ENCODE data around the gene SERGEF.
A peak's percentile ranks its signal among the peaks of the same experiment; 100 is the strongest.
"Not testable (repeated sequence)": the region's sequence is repeated elsewhere in the genome, so short reads cannot be mapped to it uniquely, and the experiment has no call there.

The SERGEF gene

DNA sequence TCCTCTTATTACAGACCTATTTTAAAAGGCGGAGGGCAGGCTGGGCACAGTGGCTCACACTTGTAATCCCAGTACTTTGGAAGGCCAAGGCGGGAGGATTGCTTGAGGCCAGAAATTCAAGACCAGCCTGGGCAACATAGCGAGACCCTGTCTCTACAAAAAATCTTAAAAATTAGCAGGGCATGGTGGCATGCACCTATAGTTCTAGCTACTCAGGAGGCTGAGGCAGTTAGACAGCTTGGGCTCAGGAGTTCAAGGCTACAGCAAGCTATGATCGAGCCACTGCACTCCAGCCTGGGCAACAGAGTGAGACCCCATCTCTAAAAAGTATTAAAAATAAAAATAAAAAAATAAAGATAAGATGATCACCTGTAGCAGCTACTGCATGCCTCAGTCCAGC lies 12.7 kb downstream of the SERGEF start:
- not testable (repeated sequence) for DNase-seq

DNA sequence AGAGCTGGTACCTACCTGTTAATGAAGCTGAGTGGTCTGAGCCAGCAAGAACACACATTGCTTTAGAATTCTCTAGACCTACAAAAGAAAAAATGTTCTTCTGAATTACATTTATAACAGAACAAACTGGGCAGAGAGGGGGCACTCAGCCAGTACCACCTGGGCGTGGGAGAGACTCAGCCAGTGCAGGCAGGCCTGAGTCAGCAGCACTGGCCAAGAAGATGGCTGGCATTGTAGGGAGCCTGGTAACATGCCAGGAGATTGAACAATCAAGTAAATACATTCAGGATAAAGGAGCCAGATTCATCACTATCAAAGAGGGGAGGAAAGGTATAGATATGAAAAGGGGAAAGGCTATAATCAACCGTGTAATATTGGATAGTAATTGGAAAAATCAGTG lies 19.9 kb downstream of the SERGEF start:
- DNase-seq = no peak

DNA sequence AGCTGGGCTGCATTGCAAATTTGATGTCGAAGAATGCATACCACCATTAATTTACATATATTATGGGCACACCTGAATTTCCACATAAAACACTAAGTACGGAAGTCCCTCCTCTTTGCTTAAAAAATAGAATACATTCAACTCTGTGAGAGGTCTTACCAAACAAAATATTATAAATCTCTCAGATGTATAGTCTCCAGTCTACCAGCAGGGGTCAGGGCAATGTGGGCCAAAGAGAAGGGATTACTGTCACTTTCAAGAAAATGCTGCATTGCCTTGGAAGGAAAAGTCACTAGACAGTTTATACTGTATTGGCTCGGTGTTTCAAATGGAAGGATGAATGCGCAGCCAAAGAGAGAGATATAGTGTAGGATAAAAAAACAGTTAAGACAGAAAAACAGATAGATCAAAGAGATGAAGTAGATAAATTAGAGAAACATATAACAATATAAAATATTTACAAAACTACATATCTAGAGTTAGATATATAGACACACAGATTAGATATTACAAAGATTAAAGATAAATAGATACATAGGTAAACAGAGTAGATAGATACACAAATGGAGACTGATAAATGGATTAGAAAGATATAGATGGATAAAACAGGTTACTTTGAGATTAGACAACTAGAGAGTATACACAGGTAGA lies 20.9 kb downstream of the SERGEF start:
- peak; percentile 39 to 52 for DNase-seq

DNA sequence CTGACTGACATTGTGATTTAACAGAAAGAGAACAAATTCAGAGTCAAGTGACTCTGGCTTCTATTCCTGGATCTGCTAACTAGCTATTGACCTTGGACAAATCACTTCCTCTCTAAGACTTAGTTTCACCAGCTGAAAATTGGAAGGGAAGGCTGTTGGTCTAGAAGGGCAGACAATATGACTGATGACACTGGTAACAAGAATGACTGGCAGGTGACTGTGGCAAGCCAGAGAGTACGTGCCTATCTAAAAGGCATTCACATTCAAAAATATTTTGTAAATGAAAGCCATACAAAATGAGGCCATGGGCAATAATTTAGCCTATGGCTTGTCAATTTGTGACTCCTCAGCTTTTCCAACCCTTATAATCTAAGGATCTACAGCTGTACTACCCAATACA lies 23.5 kb downstream of the SERGEF start:
- DNase-seq = no peak

DNA sequence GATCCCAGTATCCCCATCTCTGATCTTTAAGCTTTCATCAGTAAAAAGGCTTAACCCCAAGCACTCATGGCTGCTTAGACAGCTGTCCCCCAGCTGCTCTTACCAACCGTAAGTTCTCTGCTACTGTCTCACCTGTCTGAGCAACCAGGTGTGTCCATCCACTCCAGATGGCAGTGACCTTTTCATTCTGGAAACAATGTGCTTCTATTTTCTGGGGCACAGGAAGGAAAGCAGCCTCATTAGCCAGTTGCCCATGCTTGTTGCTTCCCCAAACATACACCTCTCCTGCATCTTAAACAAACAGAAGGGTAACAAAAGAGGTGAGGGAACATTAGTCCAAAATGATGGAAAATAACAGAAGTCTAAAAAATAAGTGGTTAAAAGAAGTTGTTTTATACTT lies 24.4 kb downstream of the SERGEF start:
- DNase-seq = no peak

DNA sequence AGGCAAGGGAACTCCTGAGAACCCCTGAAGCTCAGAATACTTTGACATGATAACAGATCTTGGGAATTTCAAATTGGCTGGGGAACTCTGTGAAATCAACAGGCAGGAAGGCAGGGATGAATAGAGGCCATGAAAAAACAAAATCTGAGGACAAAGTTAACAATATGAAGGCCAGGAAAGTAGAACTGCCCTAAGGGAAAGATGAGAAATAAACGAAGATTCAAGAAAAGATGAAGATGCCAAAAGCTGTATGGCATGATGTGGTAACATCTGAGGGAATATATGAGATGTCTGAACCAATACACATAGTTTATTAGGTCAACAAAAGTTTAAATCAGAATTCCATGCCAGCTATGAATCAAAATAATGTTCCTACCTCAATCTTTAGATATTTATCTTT lies 25.0 kb downstream of the SERGEF start:
- no peak for DNase-seq

DNA sequence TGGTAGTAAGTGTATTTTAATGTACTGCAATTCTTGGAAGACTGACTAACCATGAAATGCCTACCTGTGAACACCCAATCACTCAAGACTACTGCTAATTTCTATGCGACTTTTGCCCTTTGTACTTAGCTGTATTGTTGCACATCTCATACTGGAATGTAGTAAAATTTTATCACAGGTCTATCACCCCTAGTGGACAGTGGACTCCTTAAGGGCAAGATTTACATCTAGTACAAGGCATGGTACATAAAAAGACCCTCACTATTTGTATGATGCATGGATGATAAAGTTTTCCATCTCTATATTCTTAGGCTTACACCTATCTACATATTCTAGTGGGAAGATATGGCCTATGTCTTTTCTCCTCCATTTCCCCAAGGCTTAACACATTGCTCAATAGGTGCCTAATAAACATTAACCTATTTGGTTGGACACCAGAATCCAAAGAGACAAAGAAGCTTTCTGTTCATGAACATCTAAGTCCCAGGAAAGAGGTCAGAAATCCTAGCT lies 26.1 kb downstream of the SERGEF start:
- DNase-seq = no peak

DNA sequence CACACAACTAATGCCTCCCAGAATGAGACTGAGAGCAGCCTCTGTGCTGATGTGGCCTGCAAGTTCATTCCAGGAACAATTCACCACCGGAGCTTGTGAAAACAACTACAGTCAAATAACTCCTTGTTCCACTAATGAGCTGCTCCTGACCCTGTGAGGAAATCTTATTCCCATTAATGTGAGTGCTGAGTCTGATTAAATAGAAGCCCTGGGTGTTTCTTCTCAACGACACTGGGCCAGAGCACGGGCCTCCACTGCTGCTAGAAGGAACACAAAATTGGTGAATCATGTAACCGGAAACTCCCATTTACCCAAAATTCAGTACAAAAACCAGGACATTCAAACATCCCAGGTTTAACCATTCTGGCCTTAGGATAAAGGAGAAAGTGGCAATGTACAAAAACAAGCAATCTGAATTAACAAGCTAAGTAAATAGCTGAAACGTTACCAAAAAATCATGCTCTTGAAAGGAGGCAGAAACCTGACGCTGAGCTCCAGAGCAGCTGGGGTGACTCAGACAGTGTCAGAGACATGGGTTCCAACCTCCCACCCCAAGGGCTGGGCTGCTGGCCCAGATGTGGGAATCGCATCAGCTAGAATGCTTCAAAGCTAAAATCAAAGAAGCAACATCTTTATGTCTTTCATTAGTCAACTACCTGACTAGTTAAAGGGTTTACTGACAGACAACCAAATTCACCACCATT lies 26.7 kb downstream of the SERGEF start:
- no peak for DNase-seq

DNA sequence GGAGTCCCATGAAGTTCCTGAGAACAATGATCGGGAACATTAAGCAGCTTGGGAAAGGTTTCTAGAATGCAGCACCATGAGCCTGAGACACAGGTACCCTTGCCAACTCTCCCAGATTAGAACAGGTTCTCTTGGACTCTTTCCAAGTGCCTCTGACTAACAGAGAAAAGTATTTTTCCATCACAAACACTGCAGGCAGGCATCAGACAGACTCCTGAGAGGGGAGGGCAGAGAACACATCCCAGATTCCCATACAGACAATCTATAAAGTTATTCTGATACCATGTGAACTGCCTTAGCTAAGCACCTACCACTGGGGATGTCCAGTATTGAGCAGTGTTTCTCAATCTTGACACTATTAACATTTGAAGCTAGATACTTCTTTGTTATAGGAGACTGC lies 27.3 kb downstream of the SERGEF start:
- DNase-seq = no peak

DNA sequence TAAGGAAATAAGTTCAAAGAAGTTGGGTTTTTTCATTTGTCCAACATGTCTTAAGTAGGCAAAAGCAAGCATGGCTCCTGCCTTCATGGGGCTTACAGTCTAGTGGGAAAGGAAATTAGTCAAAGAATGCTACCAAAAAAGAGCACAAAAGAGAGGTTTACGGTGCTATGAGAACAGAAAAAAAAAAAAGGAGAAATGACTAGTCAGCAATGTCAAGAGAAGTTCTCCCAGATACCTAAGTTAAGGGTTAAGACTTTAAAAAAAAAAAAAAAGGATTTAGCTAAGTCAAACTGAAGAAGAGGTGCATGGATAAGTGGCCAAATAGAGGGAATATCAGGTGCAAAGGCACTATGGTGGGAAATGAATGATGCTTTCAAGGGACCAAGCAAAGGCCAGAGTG lies 29.3 kb downstream of the SERGEF start:
- DNase-seq = no peak

DNA sequence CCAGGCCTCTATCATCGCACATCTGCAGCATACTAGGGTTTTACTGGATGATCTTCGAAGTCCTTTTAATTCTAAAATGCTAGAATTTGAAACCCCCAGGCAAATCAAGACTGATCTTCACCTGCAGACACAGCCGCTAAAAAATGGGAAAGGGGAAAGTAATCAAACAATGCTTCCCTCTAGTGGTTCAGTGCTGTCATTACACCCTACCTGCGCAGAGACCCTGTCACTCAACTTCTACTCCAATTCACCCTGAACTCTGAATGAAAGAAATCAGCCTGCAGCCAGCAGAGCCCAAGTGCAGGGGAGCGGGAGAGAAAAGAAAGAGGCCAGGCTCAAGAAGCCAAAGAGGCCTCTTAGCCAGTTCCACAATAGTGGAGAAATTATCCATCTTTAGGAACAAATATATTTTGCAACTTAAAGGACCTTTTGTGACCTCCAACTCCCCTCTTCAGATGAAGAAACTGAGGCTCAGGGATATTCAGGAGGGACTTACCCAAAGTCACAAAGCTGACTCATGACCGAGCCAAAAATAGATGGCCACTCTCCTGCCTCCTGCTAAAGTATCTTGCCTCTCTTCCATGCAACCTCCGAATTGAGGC lies 33.0 kb downstream of the SERGEF start:
- peak; percentile 24 to 35 for DNase-seq

DNA sequence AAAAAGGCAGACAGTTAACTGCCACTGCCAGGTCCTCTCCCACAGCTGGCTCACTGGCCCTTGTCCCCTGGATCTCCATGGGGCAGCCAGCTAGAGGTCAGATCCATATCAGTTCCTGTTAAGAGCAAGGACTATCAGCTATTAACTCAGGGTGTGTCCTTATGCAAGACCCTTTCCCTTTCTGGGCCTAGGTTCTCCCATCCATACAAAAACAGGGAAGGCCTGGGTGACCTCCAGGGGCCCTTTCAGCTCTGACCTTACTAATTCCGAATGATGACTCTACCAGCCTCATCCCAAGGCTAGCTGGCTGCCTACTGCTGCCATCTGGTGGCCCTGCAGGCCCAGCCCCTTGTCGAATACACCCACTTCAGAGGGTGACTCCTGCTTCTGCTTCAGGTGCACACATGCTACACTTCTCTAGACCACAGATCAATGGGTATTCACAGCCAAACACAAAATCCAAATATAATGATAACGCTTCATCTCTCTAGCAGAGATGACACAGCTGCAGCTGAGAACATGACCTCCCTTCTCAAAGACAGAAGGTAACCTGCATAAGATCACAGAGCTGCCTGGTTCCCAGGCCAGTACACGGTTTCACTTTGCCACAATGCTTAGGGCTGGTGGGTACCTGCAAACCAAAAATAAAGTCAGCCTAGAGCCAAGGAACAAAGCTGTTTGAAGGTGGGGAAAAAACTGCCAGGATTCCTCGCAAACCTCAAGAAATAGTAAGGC lies 34.1 kb downstream of the SERGEF start:
- peak; percentile 13 to 21 for DNase-seq

DNA sequence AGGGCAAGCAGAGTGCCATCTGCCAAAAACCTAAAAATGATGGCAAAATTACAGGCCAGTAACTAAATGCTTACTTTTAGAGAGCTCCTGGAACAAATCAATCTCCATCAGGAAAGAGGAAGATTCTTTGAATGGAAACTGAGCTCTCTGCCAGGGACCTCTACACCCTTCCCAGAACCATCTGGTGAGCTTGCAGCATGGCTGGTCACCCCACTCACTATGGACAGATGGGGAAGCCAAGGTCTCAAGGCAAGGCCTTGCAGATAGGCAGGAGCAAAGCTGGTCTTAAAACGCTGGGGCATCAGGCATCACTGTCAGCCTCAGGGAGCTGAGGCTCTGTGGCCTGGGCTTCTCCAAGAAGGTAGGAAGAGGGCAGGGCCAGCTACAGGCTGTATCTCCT lies 36.2 kb downstream of the SERGEF start:
- DNase-seq = no peak

DNA sequence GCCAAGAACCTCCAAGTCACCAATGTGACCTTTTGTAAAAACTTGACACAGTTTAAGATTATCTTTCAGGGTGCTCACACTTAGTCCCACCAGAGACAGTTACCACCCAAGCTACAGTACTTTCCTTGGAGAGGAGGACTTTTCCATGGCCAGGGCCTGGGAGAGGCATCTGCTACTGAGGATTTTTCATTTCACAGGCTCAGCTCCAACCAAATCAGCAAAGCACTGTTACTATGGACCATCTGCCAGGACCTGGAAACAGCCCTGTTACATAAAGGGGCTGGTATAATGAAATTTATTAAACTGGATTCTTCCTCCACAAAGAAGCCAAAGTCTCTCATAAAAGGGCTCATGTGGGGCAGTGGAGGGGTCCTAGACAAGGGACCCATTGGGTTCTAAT lies 38.6 kb downstream of the SERGEF start:
- DNase-seq = no peak

DNA sequence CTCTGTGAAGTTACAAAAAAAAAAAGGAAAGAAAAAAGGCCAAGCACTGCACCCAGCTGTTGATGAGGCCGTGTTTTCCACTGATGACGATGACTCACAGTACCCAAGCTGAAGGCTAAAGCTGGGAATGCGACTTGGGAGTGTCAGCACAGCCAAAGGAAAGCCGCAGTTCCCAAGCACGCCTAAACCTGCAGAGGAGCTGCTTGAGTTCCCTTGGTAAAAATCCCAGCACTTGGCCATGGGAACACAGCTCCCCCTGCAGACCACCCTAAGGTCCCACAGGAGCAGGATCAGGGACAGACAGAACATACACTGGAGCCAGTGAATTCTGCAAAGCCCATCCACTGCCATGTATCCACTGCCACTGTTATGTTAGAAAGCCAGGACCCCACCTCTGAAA lies 39.9 kb downstream of the SERGEF start:
- DNase-seq = no peak

DNA sequence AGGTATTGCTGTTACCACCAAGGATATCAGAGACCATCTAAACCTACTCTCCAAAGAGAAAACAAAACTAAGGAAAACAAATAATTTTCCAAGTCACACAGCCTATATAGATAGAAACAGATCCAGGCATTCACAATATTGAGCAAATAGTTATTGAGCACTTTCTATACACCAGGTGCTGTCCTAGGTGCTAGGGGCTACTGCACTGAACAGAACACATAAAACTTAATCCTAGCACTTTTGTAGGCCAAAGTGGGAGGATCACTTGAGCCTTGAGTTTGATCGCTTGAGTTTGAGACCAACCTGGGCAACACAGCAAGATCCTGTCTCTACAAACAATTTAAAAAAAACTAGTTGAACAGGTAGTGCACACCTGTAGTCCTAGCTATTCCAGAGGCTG lies 44.6 kb downstream of the SERGEF start:
- DNase-seq = no peak

DNA sequence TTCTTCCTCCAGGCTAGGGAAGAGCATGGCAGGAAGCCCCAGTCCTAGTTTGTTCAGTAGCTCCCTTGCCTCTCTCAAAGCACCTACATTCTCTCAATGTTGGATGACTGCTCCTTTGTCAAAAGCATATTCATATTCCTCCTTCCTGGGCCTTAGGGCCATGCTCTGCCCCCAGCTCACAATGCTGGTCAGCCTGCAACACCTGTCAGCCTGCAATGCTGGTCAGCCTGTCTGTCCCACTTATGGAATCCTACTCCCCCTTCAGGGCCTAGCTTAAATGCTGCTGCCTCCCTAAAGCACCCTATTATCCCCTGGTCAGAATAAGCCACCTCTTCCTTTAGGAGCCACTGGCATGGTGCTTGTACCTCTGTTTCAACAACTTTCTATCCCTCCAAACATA lies 45.2 kb downstream of the SERGEF start:
- no peak for DNase-seq

DNA sequence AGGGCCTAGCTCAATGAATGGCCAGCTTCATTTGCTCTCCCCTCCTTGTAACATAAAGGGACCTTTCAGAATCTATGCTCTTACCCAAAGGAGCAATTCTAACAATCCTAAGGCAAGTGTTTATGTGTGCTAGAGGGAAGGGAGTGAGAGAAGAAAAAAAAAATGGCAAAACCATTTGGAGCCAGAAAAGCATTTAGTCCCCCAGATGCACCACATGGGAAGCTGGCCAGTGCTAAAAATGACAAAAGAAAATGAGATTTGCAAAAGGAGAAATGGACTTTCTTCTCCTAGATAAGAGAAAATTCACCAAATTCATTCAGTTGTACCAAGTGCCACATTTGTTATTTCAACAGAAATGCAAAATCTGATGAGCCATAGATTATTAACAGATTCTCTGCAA lies 52.8 kb downstream of the SERGEF start:
- DNase-seq = no peak

DNA sequence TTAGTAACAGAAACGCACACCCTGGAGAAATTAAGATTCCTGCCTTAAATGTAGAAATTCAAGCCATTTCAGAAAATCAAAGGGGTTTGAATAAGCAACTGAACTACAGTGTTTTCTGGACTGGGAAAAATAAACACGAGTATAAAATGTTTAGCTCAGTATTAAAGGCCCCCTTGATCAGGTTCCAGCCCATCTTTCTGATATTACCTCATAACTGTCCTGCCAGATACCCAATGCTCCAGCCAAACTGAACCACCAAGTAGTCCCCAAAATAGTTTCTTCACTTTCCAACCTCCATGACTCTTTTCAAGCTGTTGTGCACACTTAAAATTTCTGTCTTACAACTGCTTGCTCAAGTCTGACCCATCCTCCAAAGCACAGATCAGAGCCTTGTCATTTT lies 54.4 kb downstream of the SERGEF start:
- no peak for DNase-seq

DNA sequence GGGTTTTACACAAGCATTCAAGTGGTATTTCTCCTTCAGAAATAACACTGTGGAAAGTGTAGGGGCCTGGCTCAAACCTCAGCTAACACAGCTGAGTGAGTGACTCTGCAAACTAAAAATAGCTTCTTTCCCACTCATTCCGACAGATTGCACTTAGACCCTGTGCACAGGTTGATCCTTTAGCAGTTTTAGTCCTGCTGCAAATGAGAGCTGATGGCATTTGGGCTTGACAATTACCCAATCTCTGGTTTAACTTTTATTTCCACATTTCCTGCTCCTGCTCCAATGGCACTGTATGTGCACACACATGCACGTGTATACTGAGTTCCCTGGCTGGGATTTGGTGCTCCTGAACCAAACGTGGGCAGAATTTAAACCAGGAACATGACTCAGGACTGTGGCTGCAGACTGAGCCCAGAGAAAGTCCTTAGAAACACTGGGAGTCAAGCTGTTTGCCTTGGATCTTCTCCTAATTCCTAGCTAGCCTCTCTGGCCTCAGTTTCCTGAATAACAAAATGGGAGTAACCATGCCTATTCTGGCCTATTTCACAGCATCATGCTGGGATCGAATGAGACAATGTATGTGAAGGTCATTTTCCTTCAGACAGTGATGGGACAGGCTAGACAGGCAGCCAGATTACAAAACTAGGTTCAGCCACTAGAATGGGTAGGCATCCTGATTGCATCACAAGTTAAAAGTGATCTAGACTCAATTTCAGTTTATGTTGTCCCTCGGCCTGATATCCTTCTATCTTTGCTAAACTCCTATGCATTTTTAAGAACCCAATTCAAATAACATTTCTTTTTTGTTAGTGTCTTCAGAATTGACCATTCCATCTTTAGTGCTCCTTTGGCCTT lies 58.2 kb downstream of the SERGEF start:
- DNase-seq = no peak

DNA sequence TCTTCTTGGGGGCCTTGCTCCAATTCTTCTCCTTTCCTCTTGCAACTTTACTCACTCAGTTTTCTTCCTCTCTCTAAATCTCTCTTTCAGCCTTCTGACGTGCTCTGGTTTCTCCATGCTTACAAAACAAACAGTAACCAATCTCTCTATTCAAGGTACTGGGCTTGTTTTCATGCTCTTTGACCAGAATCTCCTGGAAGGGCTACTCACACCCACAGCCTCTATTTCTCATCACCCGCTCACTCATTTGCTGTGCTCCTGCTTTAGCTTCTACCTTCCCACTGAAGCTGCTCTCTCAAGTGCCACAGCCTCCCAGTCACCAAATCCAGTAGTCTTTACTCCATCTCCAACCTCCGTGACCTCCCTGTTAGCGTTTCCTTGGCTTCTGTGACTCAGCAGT lies 60.4 kb downstream of the SERGEF start:
- DNase-seq = no peak

DNA sequence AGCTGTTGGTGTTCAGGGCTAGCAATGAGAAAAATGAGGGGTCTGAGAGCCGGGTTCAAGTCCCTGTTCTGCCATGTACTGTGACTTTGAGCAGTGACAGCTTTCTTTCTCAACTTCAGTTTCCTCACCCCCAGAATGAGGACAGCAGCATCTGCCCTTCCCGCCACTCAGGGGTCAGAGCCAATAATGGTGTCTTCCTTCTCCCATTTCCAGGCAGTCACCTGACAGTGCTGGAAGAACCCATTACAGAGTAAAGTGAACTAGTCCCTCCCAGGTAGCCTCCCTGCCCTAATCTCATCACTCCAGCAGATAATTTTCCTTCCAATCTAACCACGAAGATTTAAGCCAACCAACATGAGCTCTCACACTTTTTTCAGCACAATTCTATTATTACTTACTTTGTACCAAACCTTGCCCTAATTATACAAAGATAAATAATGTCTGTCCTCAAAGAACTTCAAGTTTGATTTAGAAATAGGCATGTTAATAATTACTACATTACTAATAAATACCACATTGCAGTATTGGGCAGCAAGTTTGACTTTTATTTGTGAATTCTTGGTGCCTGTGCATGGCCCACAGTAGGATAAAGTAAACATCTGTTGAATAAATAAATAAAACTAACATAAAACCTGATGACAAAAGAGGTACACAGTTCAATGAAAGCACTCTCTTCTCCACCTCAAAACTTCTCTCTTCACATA lies 61.0 kb downstream of the SERGEF start:
- DNase-seq = no peak

Data from activated CD4-positive, alpha-beta T cell treated with anti-CD3 and anti-CD28 coated beads, Interleukin-2, amount 50 U/mL, for 48 hours (primary cell).